Loucy (cell line): ENCODE measurements around the gene SLC6A13.

Experiments used
- H2AFZ ChIP-seq: fragments of 200-600 bp; sonication (generic); 2 replicates; pipeline ENCODE4 v1.6.0; 2016; ENCODE audit warnings: antibody characterized with exemption, mild to moderate bottlenecking, low read length, moderate library complexity
- H3F3A ChIP-seq: fragments of 200-600 bp; 2 replicates; pipeline ENCODE4 v1.6.0; 2016; ENCODE audit warnings: antibody characterized with exemption, low read depth, mild to moderate bottlenecking
- H3K27me3 ChIP-seq: fragments of 200-600 bp; sonication (generic); 2 replicates; pipeline ENCODE4 v1.6.1; 2014; ENCODE audit warnings: low read length, mild to moderate bottlenecking; ENCODE audit not compliant: insufficient read depth, poor library complexity, severe bottlenecking
- H3K36me3 ChIP-seq: fragments of 200-600 bp; sonication (generic); 2 replicates; pipeline ENCODE4 v1.6.1; 2016; ENCODE audit warnings: low read length; ENCODE audit not compliant: insufficient read depth
- H3K4me1 ChIP-seq: fragments of 200-600 bp; sonication (generic); 2 replicates; pipeline ENCODE4 v1.5.1; 2014; ENCODE audit warnings: low read length, mild to moderate bottlenecking; ENCODE audit not compliant: insufficient read depth, poor library complexity, severe bottlenecking
- H3K4me2 ChIP-seq: fragments of 200-600 bp; sonication (generic); 2 replicates; pipeline ENCODE4 v1.6.0; 2014; ENCODE audit warnings: antibody characterized with exemption, low read length, low read depth, mild to moderate bottlenecking; ENCODE audit not compliant: poor library complexity, severe bottlenecking
- H3K4me3 ChIP-seq: fragments of 200-600 bp; sonication (generic); 2 replicates; pipeline ENCODE4 v1.5.1; 2014; ENCODE audit warnings: low read length, mild to moderate bottlenecking, mixed read lengths; ENCODE audit not compliant: poor library complexity, severe bottlenecking
- H3K79me2 ChIP-seq: fragments of 200-600 bp; sonication (generic); 2 replicates; pipeline ENCODE4 v1.6.1; 2014; ENCODE audit warnings: low read length; ENCODE audit not compliant: insufficient read depth
- H3K9ac ChIP-seq: fragments of 200-600 bp; sonication (generic); 2 replicates; pipeline ENCODE4 v1.6.0; 2014; ENCODE audit warnings: mild to moderate bottlenecking, low read depth, low read length, moderate library complexity; ENCODE audit not compliant: poor library complexity, severe bottlenecking
- H3K9me2 ChIP-seq: fragments of 200-600 bp; sonication (generic); replicated peaks from 2 replicates; pipeline ENCODE4 v1.6.1; 2016; ENCODE audit warnings: low read depth, low read length, mixed read lengths
- H3K9me3 ChIP-seq: fragments of 200-600 bp; sonication (generic); 2 replicates; pipeline ENCODE4 v1.6.1; 2014; ENCODE audit warnings: mild to moderate bottlenecking, antibody characterized with exemption, low read length, low read depth; ENCODE audit not compliant: insufficient read depth
- H4K20me1 ChIP-seq: fragments of 200-600 bp; sonication (generic); 2 replicates; pipeline ENCODE4 v1.6.0; 2014; ENCODE audit warnings: antibody characterized with exemption, low read length, mild to moderate bottlenecking; ENCODE audit not compliant: insufficient read depth, poor library complexity, severe bottlenecking
- EZH2phosphoT487 ChIP-seq: fragments of 200-600 bp; IDR thresholded peaks from 2 replicates; pipeline ENCODE4 v1.6.1; 2018; ENCODE audit warnings: antibody characterized with exemption, mild to moderate bottlenecking, moderate library complexity, borderline replicate concordance
- TF ChIP-seq, protein P1 (sequence below): fragments of 200-600 bp; sonication (generic); conservative IDR thresholded peaks from 2 replicates; pipeline ENCODE4 v1.5.1; 2014; ENCODE audit warnings: mild to moderate bottlenecking, antibody characterized with exemption, low read length

SLC6A13 gene

DNA sequence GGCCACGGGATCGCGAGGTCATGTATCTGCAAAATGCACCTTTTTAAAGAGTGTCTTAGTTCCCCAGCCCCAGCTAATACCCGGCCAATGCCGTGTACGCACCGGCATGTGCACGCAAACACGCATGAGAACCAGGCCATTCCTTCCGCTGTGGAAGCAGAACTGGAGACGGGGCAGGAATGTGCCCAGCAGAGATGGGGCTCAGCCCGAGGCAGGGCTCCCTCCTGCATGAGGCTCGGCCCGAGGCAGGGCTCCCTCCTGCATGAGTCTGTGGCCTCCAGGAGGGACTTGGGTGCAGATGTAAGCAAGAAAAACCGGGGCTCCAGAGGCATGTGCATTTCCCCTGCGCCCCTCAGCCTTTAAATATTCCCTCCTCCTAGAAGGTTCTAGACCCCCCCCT lies 86.9 kb downstream of the SLC6A13 start:
- H3K79me2 ChIP-seq = no peaks in the 10 kb centered on the region
- no peaks in the 10 kb centered on the region for H3K27me3 ChIP-seq
- H3K9me2 ChIP-seq = no peaks in the 10 kb centered on the region
- H3K4me3 ChIP-seq = no peak overlapping the region
- H3K4me2 ChIP-seq = no peak overlapping the region
- H3K9ac ChIP-seq = peak overlapping the region; percentile 47
- H4K20me1 ChIP-seq = no peaks in the 10 kb centered on the region
- no peak overlapping the region for H2AFZ ChIP-seq
- no peak for TF ChIP-seq EZH2phosphoT487
- TF ChIP-seq, protein P1, sequence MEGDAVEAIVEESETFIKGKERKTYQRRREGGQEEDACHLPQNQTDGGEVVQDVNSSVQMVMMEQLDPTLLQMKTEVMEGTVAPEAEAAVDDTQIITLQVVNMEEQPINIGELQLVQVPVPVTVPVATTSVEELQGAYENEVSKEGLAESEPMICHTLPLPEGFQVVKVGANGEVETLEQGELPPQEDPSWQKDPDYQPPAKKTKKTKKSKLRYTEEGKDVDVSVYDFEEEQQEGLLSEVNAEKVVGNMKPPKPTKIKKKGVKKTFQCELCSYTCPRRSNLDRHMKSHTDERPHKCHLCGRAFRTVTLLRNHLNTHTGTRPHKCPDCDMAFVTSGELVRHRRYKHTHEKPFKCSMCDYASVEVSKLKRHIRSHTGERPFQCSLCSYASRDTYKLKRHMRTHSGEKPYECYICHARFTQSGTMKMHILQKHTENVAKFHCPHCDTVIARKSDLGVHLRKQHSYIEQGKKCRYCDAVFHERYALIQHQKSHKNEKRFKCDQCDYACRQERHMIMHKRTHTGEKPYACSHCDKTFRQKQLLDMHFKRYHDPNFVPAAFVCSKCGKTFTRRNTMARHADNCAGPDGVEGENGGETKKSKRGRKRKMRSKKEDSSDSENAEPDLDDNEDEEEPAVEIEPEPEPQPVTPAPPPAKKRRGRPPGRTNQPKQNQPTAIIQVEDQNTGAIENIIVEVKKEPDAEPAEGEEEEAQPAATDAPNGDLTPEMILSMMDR = no peak
- H3K36me3 ChIP-seq = no peaks in the 10 kb centered on the region
- H3K9me3 ChIP-seq = no peaks in the 10 kb centered on the region
- peaks cover 79% of the 10 kb centered on the region for H3K4me1 ChIP-seq
- no peaks in the 10 kb centered on the region for H3F3A ChIP-seq

DNA sequence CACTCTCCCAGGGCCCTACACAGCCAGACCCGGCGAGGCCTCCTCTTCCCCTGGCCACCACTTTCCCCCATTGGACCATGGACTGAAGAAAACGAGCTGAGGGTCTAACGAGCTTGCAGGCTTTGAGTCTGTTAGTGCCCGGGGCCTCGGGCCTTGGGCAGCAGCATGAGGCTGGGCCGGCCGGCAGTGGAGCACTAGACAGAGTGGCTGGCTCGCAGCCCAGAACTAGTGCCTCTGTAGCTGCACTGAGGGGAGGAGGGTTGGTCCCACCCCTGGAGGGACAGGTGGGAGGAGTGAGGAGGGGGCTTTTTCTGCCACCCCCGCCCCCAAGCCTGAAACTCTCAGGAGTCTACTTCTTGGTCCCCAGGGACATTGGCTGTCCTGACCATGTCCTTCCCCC lies 87.4 kb downstream of the SLC6A13 start:
- Histone ChIP-seq H3K4me1 (peaks cover 80% of the 10 kb centered on the region), H3K36me3 (no peaks in the 10 kb centered on the region), H3K9ac (no peak overlapping the region), H3F3A (no peaks in the 10 kb centered on the region), H3K9me3 (no peaks in the 10 kb centered on the region), H3K27me3 (no peaks in the 10 kb centered on the region), H3K79me2 (no peaks in the 10 kb centered on the region), H3K4me3 (no peak overlapping the region), H2AFZ (no peak overlapping the region), H3K9me2 (no peaks in the 10 kb centered on the region), H3K4me2 (no peak overlapping the region), H4K20me1 (no peaks in the 10 kb centered on the region)
- TF ChIP-seq EZH2phosphoT487 = no peak
- TF ChIP-seq, protein P1 = no peak

DNA sequence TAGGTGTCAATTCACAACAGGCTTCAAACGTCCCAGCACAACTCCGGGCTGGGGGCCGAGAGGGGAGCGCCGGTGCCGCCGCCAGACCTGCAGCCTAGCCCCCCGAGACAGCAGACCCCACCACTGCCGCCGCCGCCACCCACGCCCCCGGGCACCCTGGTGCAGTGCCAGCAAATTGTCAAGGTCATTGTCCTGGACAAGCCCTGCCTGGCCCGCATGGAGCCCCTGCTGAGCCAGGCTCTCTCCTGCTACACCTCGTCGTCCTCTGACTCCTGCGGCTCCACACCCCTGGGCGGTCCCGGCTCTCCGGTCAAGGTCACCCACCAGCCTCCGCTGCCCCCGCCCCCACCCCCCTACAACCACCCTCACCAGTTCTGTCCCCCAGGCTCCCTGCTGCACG lies 88.0 kb downstream of the SLC6A13 start:
- H3K4me2 ChIP-seq = no peak overlapping the region
- no peaks in the 10 kb centered on the region for H3K79me2 ChIP-seq
- no peaks in the 10 kb centered on the region for H3K9me3 ChIP-seq
- peaks cover 80% of the 10 kb centered on the region for H3K4me1 ChIP-seq
- no peak overlapping the region for H2AFZ ChIP-seq
- no peaks in the 10 kb centered on the region for H3K27me3 ChIP-seq
- H3K9ac ChIP-seq = no peak overlapping the region
- TF ChIP-seq, protein P1 = no peak
- no peak for TF ChIP-seq EZH2phosphoT487
- no peaks in the 10 kb centered on the region for H4K20me1 ChIP-seq
- H3K4me3 ChIP-seq = no peak overlapping the region
- no peaks in the 10 kb centered on the region for H3F3A ChIP-seq
- no peaks in the 10 kb centered on the region for H3K36me3 ChIP-seq
- no peaks in the 10 kb centered on the region for H3K9me2 ChIP-seq
